Parathyroid adenoma (tissue), 2 donors: ENCODE measurements around the gene LHFPL6.

Experiments
- H2AFZ ChIP-seq: fragments of 300-600 bp; sonication (generic); one replicate; pipeline ENCODE4 v1.7.0; 2017; ENCODE audit warnings: antibody characterized with exemption, mild to moderate bottlenecking
- H3K27ac ChIP-seq: fragments of 300-600 bp; sonication (generic); one replicate; pipeline ENCODE4 v1.7.0; 2017
- H3K27me3 ChIP-seq: fragments of 300-600 bp; sonication (generic); one replicate; pipeline ENCODE4 v1.7.0; 2017; ENCODE audit warnings: low read length; ENCODE audit not compliant: control insufficient read depth, insufficient read depth
- H3K36me3 ChIP-seq: fragments of 300-600 bp; sonication (generic); one replicate; pipeline ENCODE4 v1.7.0; 2017; ENCODE audit warnings: low read length; ENCODE audit not compliant: control insufficient read depth, insufficient read depth
- H3K4me1 ChIP-seq: fragments of 300-600 bp; sonication (generic); one replicate; pipeline ENCODE4 v1.7.0; 2017; ENCODE audit warnings: control low read depth
- H3K4me2 ChIP-seq: fragments of 300-600 bp; sonication (generic); one replicate; pipeline ENCODE4 v1.7.0; 2017; ENCODE audit warnings: low read length
- H3K4me3 ChIP-seq: fragments of 300-600 bp; sonication (generic); one replicate; pipeline ENCODE4 v1.7.0; 2017; ENCODE audit warnings: low read depth, low read length
- H3K79me2 ChIP-seq: fragments of 300-600 bp; sonication (generic); one replicate; pipeline ENCODE4 v1.7.0; 2017; ENCODE audit warnings: control low read depth
- H3K9ac ChIP-seq: fragments of 300-600 bp; sonication (generic); one replicate; pipeline ENCODE4 v1.7.0; 2017; ENCODE audit warnings: mild to moderate bottlenecking
- H3K9me3 ChIP-seq: fragments of 300-600 bp; sonication (generic); one replicate; pipeline ENCODE4 v1.7.0; 2017; ENCODE audit warnings: low read length; ENCODE audit not compliant: control insufficient read depth
- CTCF ChIP-seq: fragments of 300-600 bp; sonication (generic); IDR thresholded peaks from one replicate; pipeline ENCODE4 v1.7.0; 2017; ENCODE audit warnings: antibody characterized with exemption, mild to moderate bottlenecking
- donor health status: primary hyperparathyroidism.

Gene LHFPL6

GRCh38 chr13:39469676-39470075 is 133.3 kb downstream of the LHFPL6 start:
- H3K4me1 ChIP-seq = no peaks in the 10 kb centered on the region
- no peaks in the 10 kb centered on the region for H3K36me3 ChIP-seq
- H3K27ac ChIP-seq = no peak overlapping the region
- no peaks in the 10 kb centered on the region for H3K9me3 ChIP-seq
- H3K4me3 ChIP-seq = no peak overlapping the region
- no peak for TF ChIP-seq CTCF
- no peak overlapping the region for H2AFZ ChIP-seq
- H3K9ac ChIP-seq = no peak overlapping the region
- no peaks in the 10 kb centered on the region for H3K79me2 ChIP-seq
- H3K4me2 ChIP-seq = no peak overlapping the region
- H3K27me3 ChIP-seq = no peaks in the 10 kb centered on the region

DNA sequence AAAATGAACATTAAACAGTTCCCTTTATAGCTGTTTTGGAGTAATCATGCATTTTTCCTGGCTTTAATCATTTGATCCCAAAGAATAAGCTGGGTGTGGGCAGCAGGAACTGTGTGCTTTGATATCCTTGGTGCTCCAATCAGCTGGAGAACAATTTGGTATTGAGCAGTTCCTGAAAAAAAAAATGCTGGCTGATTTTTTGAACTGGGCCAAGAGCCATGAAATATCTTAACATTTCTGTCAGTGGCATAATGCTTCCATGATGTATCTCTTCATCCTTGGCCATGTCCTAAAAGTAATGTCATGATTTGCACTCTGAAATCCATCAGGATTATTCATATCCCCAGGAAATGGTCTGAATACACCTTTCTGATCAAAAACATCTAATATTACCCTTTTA is 134.7 kb downstream of the LHFPL6 start:
- TF ChIP-seq CTCF = no peak
- Histone ChIP-seq H3K9ac (no peak overlapping the region), H3K4me3 (no peak overlapping the region), H3K4me2 (no peak overlapping the region), H3K27ac (no peak overlapping the region), H3K79me2 (no peaks in the 10 kb centered on the region), H3K27me3 (no peaks in the 10 kb centered on the region), H3K36me3 (no peaks in the 10 kb centered on the region), H3K9me3 (no peaks in the 10 kb centered on the region), H3K4me1 (no peaks in the 10 kb centered on the region), H2AFZ (no peak overlapping the region)

GRCh38 chr13:39463611-39464010 is 139.4 kb downstream of the LHFPL6 start:
- Histone ChIP-seq H2AFZ (no peak overlapping the region), H3K36me3 (no peaks in the 10 kb centered on the region), H3K4me1 (no peaks in the 10 kb centered on the region), H3K4me3 (no peak overlapping the region), H3K9ac (no peak overlapping the region), H3K27me3 (no peaks in the 10 kb centered on the region), H3K9me3 (no peaks in the 10 kb centered on the region), H3K27ac (no peak overlapping the region), H3K4me2 (no peak overlapping the region), H3K79me2 (no peaks in the 10 kb centered on the region)
- no peak for TF ChIP-seq CTCF

DNA sequence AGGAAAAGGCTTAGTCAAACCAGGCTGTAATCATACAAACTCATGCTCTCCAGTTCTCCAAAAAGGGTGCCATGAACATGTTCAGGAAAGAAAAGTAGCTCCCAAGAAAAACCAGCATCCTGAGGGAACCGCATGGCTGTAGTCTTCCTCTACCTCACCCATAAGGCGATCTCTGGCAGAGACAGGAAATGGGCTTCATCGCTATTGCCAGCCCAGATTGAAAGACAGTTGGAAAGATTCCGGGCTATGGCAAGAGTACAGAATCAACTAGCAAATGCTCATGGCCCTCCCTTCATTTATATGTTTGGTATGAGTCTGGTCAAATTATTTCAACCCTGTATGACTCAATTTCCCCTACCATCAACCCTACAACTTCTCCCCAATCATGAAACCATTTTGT is 140.1 kb downstream of the LHFPL6 start:
- H3K4me2 ChIP-seq = no peak overlapping the region
- no peak for TF ChIP-seq CTCF
- no peaks in the 10 kb centered on the region for H3K27me3 ChIP-seq
- H3K27ac ChIP-seq = no peak overlapping the region
- H3K9ac ChIP-seq = no peak overlapping the region
- no peak overlapping the region for H3K4me3 ChIP-seq
- H2AFZ ChIP-seq = no peak overlapping the region
- H3K4me1 ChIP-seq = no peaks in the 10 kb centered on the region
- H3K36me3 ChIP-seq = no peaks in the 10 kb centered on the region
- no peaks in the 10 kb centered on the region for H3K9me3 ChIP-seq
- no peaks in the 10 kb centered on the region for H3K79me2 ChIP-seq

- H3K4me3 ChIP-seq = no peak overlapping the region
- TF ChIP-seq CTCF = no peak
Measured at GRCh38 chr13:39462428-39462827, 140.6 kb downstream of the LHFPL6 start.

More at GRCh38 chr13:39462428-39462827, 140.6 kb downstream of the LHFPL6 start:
- no peak overlapping the region for H2AFZ ChIP-seq
- no peak overlapping the region for H3K9ac ChIP-seq
- H3K36me3 ChIP-seq = no peaks in the 10 kb centered on the region
- H3K9me3 ChIP-seq = no peaks in the 10 kb centered on the region
- no peak overlapping the region for H3K4me2 ChIP-seq
- H3K79me2 ChIP-seq = no peaks in the 10 kb centered on the region
- H3K4me1 ChIP-seq = no peaks in the 10 kb centered on the region
- H3K27me3 ChIP-seq = no peaks in the 10 kb centered on the region
- H3K27ac ChIP-seq = no peak overlapping the region
